Hepatocyte (in vitro differentiated cells): Measurements from ENCODE around the gene ENTR1.

Source experiments
- CTCF ChIP-seq: fragments of 200-600 bp; sonication (generic); IDR thresholded peaks from 2 replicates; pipeline ENCODE4 v1.5.1; 2016; ENCODE audit warnings: antibody characterized with exemption, mild to moderate bottlenecking; ENCODE audit not compliant: poor library complexity
- EZH2 ChIP-seq: fragments of 200-600 bp; sonication (generic); IDR thresholded peaks from 2 replicates; pipeline ENCODE4 v1.6.1; 2016; ENCODE audit warnings: antibody characterized with exemption, mild to moderate bottlenecking, borderline replicate concordance

- TF ChIP-seq EZH2 = no peak
- no peak for TF ChIP-seq CTCF
Measured at GRCh38 chr9:136364942-136365774, 45.3 kb downstream of the ENTR1 start.
